Ishikawa (cell line): ENCODE results near the gene KIAA1671.

ENCODE experiments used
- TCF12 ChIP-seq: IDR thresholded peaks from 2 replicates; pipeline ENCODE4 v1.6.1; 2012; ENCODE audit warnings: low read depth
- TF ChIP-seq, protein P1 (sequence below): IDR thresholded peaks from 2 replicates; pipeline ENCODE4 v1.6.1; 2012
- TF ChIP-seq, protein P2 (sequence below): IDR thresholded peaks from 2 replicates; pipeline ENCODE4 v1.6.1; 2012; ENCODE audit warnings: low read depth, mild to moderate bottlenecking

DNA sequence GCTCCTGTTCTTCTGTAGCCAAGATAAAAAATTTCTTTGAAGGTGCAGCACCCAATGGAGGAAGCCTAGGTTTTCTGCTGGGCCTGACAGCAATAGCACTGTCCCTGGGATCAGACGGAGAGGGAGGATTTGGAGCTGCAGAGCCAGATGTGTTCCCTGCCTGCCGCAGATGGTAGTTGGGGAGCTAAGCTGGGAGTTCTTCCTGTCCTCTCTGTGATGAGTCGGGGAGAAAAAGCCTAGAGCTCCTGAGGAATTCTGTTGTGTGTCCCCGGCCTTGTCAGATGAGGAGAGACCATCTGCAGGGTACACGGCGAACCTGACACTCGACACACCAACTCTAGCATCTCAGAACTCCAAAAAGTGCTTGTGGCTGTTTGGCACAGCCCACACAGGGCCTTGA, 143.4 kb downstream of the KIAA1671 start:
- TF ChIP-seq TCF12, result no peak
- TF ChIP-seq, protein P1, sequence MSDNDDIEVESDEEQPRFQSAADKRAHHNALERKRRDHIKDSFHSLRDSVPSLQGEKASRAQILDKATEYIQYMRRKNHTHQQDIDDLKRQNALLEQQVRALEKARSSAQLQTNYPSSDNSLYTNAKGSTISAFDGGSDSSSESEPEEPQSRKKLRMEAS, result no peak
- TF ChIP-seq, protein P2, sequence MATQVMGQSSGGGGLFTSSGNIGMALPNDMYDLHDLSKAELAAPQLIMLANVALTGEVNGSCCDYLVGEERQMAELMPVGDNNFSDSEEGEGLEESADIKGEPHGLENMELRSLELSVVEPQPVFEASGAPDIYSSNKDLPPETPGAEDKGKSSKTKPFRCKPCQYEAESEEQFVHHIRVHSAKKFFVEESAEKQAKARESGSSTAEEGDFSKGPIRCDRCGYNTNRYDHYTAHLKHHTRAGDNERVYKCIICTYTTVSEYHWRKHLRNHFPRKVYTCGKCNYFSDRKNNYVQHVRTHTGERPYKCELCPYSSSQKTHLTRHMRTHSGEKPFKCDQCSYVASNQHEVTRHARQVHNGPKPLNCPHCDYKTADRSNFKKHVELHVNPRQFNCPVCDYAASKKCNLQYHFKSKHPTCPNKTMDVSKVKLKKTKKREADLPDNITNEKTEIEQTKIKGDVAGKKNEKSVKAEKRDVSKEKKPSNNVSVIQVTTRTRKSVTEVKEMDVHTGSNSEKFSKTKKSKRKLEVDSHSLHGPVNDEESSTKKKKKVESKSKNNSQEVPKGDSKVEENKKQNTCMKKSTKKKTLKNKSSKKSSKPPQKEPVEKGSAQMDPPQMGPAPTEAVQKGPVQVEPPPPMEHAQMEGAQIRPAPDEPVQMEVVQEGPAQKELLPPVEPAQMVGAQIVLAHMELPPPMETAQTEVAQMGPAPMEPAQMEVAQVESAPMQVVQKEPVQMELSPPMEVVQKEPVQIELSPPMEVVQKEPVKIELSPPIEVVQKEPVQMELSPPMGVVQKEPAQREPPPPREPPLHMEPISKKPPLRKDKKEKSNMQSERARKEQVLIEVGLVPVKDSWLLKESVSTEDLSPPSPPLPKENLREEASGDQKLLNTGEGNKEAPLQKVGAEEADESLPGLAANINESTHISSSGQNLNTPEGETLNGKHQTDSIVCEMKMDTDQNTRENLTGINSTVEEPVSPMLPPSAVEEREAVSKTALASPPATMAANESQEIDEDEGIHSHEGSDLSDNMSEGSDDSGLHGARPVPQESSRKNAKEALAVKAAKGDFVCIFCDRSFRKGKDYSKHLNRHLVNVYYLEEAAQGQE, result no peak
